Endothelial cell of umbilical vein (primary cell): ENCODE data around the gene PSMC2. TPM values are rescaled to one million over a fixed set of nuclear protein-coding genes. Genes with fewer than 3 reads are reported as not detected.

Experiments
- BruUV-seq: library from RNA; stranded (reverse); fragments of 400-500 nt; replicated peaks from 2 replicates; lab custom pipeline; 2021; lab: Mats Ljungman, UMichigan
- CTCF ChIA-PET: fragments of 300-600, 350-600 bp; sonication (Branson Sonifier 250); formaldehyde crosslinking; loops from one replicate; lab custom pipeline; 2021; ENCODE audit warnings: antibody characterized with exemption, inconsistent platforms; lab: Charles Lee
- POLR2A ChIA-PET: fragments of 300-600, 350-600 bp; sonication (Branson Sonifier 250); formaldehyde crosslinking; loops from one replicate; lab custom pipeline; 2021; ENCODE audit warnings: antibody characterized with exemption, inconsistent platforms; lab: Charles Lee
- DNase-seq: peaks from one replicate; pipeline ENCODE4 v3.0.0-alpha.2; 2011; ENCODE audit warnings: low read depth, low spot score
- FAIRE-seq: peaks from 2 replicates; lab custom pipeline; 2011; peaks lifted over from hg19 to GRCh38; lab: Jason Lieb, UNC
- H2AFZ ChIP-seq: 2 replicates; pipeline ENCODE4 v1.6.0; 2012; ENCODE audit warnings: low read depth, low read length, control low read depth, inconsistent platforms
- H3K27ac ChIP-seq: 2 replicates; pipeline ENCODE4 v1.5.1; 2011; ENCODE audit warnings: low read depth, mild to moderate bottlenecking, control low read depth, low read length, moderate library complexity; ENCODE audit not compliant: insufficient read depth
- H3K27me3 ChIP-seq, 2 experiments: 2 replicates each; pipeline versions ENCODE4 v1.6.0 to v1.6.1; 2011; ENCODE audit warnings: low read length in 2 of 2, mixed read lengths in 1 of 2; ENCODE audit not compliant: control insufficient read depth in 2 of 2, insufficient read depth in 2 of 2
- H3K36me3 ChIP-seq, 2 experiments: 2 replicates in 1 of 2; 3 replicates in 1 of 2; pipeline ENCODE4 v1.5.1; 2011; ENCODE audit warnings: low read length in 2 of 2, mild to moderate bottlenecking in 1 of 2, moderate library complexity in 1 of 2; ENCODE audit not compliant: control insufficient read depth in 2 of 2, insufficient read depth in 2 of 2; ENCODE audit errors: extremely low read depth in 1 of 2
- H3K4me1 ChIP-seq: 3 replicates; pipeline ENCODE4 v1.5.1; 2011; ENCODE audit warnings: mild to moderate bottlenecking, low read length; ENCODE audit not compliant: control insufficient read depth, insufficient read depth; ENCODE audit errors: extremely low read depth
- H3K4me2 ChIP-seq: 2 replicates; pipeline ENCODE4 v1.6.1; 2011; ENCODE audit warnings: low read length, control low read depth, mixed read lengths; ENCODE audit not compliant: insufficient read depth
- H3K4me3 ChIP-seq, 3 experiments: fragments of 200-600 bp in 1 of 3; sonication (generic), shearing (Covaris generic) in 1 of 3; replicated peaks in 1 of 3; 2 replicates each; pipeline ENCODE4 v1.5.1; 2011 to 2016; ENCODE audit warnings: control low read depth in 3 of 3, low read length in 3 of 3, mild to moderate bottlenecking in 2 of 3, inconsistent platforms in 1 of 3, low read depth in 1 of 3, moderate library complexity in 1 of 3; ENCODE audit not compliant: insufficient read depth in 1 of 3
- H3K79me2 ChIP-seq: 2 replicates; pipeline ENCODE4 v1.6.0; 2012; ENCODE audit warnings: low read length, inconsistent platforms; ENCODE audit not compliant: control insufficient read depth, insufficient read depth
- H3K9ac ChIP-seq: replicated peaks from 2 replicates; pipeline ENCODE3; 2011; ENCODE audit warnings: low read length, control low read depth; ENCODE audit not compliant: insufficient read depth; ENCODE audit errors: extremely low read depth
- H3K9me1 ChIP-seq: replicated peaks from 3 replicates; pipeline ENCODE4 v1.6.0; 2011; ENCODE audit warnings: mild to moderate bottlenecking, low read length; ENCODE audit not compliant: control insufficient read depth, insufficient read depth; ENCODE audit errors: extremely low read depth
- H3K9me3 ChIP-seq: replicated peaks from 2 replicates; pipeline ENCODE4 v1.5.1; 2012; ENCODE audit warnings: low read length, inconsistent platforms; ENCODE audit not compliant: control insufficient read depth, insufficient read depth
- H4K20me1 ChIP-seq: replicated peaks from 2 replicates; pipeline ENCODE3; 2011; ENCODE audit warnings: mild to moderate bottlenecking, low read length; ENCODE audit not compliant: control insufficient read depth, insufficient read depth; ENCODE audit errors: extremely low read depth
- EZH2 ChIP-seq: IDR thresholded peaks from 2 replicates; pipeline ENCODE4 v1.6.1; 2012; ENCODE audit warnings: borderline replicate concordance, low read depth, mild to moderate bottlenecking, moderate library complexity, low read length, inconsistent platforms; ENCODE audit not compliant: severe bottlenecking
- FOS ChIP-seq: IDR thresholded peaks from 2 replicates; pipeline ENCODE4 v1.6.1; 2011; ENCODE audit warnings: mild to moderate bottlenecking, low read length, moderate library complexity, borderline replicate concordance; ENCODE audit not compliant: insufficient read depth
- GATA2 ChIP-seq: IDR thresholded peaks from 2 replicates; pipeline ENCODE4 v1.7.0; 2011; ENCODE audit warnings: low read depth, mild to moderate bottlenecking, moderate library complexity, mixed read lengths, low read length; ENCODE audit not compliant: insufficient read length, insufficient read depth
- JUN ChIP-seq: IDR thresholded peaks from 2 replicates; pipeline ENCODE4 v1.6.1; 2011; ENCODE audit warnings: borderline replicate concordance, low read depth; ENCODE audit not compliant: insufficient read length, insufficient read depth
- MYC ChIP-seq: IDR thresholded peaks from one replicate; pipeline ENCODE4 v1.6.1; 2011; ENCODE audit warnings: mild to moderate bottlenecking, low read depth, low read length
- POLR2A ChIP-seq: IDR thresholded peaks from 2 replicates; pipeline ENCODE4 v1.6.1; 2012; ENCODE audit warnings: low read depth, mild to moderate bottlenecking, control low read depth, low read length
- POLR2AphosphoS5 ChIP-seq: IDR thresholded peaks from 2 replicates; pipeline ENCODE4 v1.6.1; 2012; ENCODE audit warnings: low read depth, mild to moderate bottlenecking, control low read depth, low read length, moderate library complexity; ENCODE audit not compliant: insufficient read depth
- dilution Hi-C: fragments of 300-500 bp; cut with MboI; formaldehyde crosslinking; loops from one replicate; pipeline ENCODE4 v1.15.0; 2019; ENCODE audit warnings: low sequenced_read_pairs; ENCODE audit not compliant: extremely low pct_ligation_motif_present
- intact Hi-C: fragments of 100-400 bp; cut with micrococcal nuclease; formaldehyde crosslinking; loops from one replicate; pipeline ENCODE4 v1.10.0; 2022
- polyA plus RNA-seq, 4 experiments: library from polyadenylated mRNA; depleted of rRNA in 3 of 4; stranded (reverse) in 3 of 4; unstranded in 1 of 4; fragments of >200 nt; gene quantifications; 2 replicates each; pipeline versions ENCODE4 v1.2.1 to v1.2.3, GENCODE V29; 2011 to 2012; ENCODE audit warnings: missing spikeins in 1 of 4
- total RNA-seq: library from RNA; stranded (reverse); gene quantifications from 2 replicates; pipeline ENCODE4 v1.2.3, GENCODE V29; 2021
- TF ChIP-seq, protein P1 (sequence below), 2 donors: IDR thresholded peaks; 1 replicate in 1 of 2; 2 replicates in 1 of 2; pipeline ENCODE4 v1.5.1; 2011; ENCODE audit warnings: low read length in 2 of 2, mild to moderate bottlenecking in 2 of 2, moderate library complexity in 2 of 2, control low read depth in 1 of 2, inconsistent platforms in 1 of 2, low read depth in 1 of 2; ENCODE audit not compliant: insufficient read depth in 1 of 2; ENCODE audit errors: extremely low read depth in 1 of 2
- TF ChIP-seq, protein P2 (sequence below): IDR thresholded peaks from 2 replicates; pipeline ENCODE4 v1.6.1; 2011; ENCODE audit not compliant: insufficient read depth, insufficient read length

Gene PSMC2
- total and polyA plus RNA-seq, 2 donors (not counting 3 experiments of a cell fraction or from before 2014, with no cell fraction given), result 109 to 147 TPM

DNA sequence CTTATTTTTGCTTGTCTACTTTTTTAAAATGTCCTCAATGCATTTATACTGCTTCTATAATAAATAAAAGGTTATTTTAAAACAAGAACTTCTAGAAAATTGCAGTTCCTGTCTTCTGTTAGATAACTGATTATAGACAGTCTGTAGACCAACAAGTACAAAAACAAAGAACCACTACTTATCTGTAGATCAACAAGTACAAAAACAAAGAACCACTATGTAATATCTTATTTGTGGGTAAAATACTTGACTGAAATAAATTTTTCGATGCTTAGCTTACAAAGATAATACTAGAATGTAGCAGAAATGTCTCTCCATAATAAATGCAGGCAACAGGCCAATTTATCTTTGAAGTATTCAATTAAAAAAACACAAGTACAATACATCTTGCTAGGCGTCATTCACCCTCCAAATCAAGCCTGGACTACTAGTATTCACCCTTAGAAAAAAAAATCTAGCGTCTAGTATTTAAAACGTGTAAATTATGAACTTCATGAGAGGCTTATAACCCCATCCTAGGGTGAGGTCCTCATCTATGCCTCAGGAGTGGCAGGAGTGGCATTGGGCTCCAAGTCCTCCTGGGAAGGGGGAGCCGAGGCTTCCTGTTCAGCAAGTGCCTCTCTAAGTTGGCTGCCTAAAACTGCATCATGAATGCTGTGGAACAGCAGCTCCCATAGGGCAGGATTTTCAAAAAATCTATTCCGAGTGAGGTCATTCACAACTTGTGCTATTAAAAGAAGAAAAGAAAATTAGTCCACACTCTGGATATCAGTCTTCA lies 26.6 kb downstream of the PSMC2 start:
- DNase-seq (no peak), FAIRE-seq (no peak)
- Histone ChIP-seq H3K9ac (no peak overlapping the region), H3K79me2 (no peaks in the 10 kb centered on the region), H3K9me1 (no peaks in the 10 kb centered on the region), H3K27me3 (peaks cover 7% of the 10 kb centered on the region in 2 experiments), H3K27ac (no peak overlapping the region), H3K36me3 (no peaks in the 10 kb centered on the region), H3K4me1 (no peaks in the 10 kb centered on the region), H3K4me3 (no peak overlapping the region), H3K4me2 (no peak overlapping the region), H4K20me1 (no peaks in the 10 kb centered on the region), H2AFZ (no peak overlapping the region), H3K9me3 (no peaks in the 10 kb centered on the region)
- intact Hi-C loops, result no loop called here
- dilution Hi-C loops, result no loop called here
- POLR2A ChIA-PET, result interaction anchor here (0.7 kb wide), 1 partner anchor 35 kb away, joined by 3 read pairs; no protein-coding TSS in a partner anchor
- CTCF ChIA-PET, result no interaction called here
- BruUV-seq, result no TSS peak
- TF ChIP-seq, protein P1, sequence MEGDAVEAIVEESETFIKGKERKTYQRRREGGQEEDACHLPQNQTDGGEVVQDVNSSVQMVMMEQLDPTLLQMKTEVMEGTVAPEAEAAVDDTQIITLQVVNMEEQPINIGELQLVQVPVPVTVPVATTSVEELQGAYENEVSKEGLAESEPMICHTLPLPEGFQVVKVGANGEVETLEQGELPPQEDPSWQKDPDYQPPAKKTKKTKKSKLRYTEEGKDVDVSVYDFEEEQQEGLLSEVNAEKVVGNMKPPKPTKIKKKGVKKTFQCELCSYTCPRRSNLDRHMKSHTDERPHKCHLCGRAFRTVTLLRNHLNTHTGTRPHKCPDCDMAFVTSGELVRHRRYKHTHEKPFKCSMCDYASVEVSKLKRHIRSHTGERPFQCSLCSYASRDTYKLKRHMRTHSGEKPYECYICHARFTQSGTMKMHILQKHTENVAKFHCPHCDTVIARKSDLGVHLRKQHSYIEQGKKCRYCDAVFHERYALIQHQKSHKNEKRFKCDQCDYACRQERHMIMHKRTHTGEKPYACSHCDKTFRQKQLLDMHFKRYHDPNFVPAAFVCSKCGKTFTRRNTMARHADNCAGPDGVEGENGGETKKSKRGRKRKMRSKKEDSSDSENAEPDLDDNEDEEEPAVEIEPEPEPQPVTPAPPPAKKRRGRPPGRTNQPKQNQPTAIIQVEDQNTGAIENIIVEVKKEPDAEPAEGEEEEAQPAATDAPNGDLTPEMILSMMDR (IDR thresholded peaks at IDR 0.05; ENCODE audit: extremely low read depth in 1 of 2, insufficient read depth in 1 of 2, low read depth in 1 of 2, low read length in 2 of 2), result no peak
- no peak for TF ChIP-seq EZH2
- no peak for TF ChIP-seq GATA2
- no peak for TF ChIP-seq JUN
- no peak for TF ChIP-seq MYC
- TF ChIP-seq, protein P2, sequence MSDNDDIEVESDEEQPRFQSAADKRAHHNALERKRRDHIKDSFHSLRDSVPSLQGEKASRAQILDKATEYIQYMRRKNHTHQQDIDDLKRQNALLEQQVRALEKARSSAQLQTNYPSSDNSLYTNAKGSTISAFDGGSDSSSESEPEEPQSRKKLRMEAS, result no peak
- TF ChIP-seq POLR2A, result no peak
- no peak for TF ChIP-seq POLR2AphosphoS5
- TF ChIP-seq FOS, result no peak
